Measurements from ENCODE around the gene CFAP410. TPM values are rescaled to one million over a fixed set of nuclear protein-coding genes. Genes with fewer than 3 reads are reported as not detected.

CFAP410 gene
- total and polyA plus RNA-seq, 7 donors, result 8.3 to 13.7 (median 10.1) TPM

DNA sequence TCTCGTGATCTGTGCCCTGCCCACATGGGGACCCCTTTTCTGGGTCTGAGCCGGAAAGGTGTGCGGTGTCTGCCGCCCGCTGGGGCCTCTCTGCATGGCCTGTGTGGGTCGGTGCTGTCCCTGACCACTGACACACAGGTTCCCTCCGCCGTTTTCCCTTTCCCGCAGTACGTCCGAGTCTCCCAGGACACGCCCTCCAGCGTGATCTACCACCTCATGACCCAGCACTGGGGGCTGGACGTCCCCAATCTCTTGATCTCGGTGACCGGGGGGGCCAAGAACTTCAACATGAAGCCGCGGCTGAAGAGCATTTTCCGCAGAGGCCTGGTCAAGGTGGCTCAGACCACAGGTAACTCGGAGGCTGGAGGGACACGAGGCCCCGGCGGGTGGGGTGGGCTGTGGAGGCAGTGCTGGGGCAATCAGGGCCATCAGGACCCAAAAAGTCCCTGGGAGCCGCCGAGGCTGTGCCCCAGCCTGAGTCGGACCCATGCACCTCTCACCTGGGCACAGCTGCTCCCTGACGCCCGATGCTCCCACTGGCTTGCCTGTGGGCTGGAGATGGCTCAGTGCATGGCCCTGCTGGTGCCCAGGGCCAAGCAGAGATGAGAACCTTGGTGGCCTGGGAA, 27.5 kb upstream of the CFAP410 start:
- no peaks in the 10 kb centered on the region for H3K36me3 ChIP-seq (ENCODE audit: insufficient read depth in 1 of 2, low read depth in 1 of 2)
- intact Hi-C loops (cut with DNase I), result no loop called here
- no peak overlapping the region for H3K27ac ChIP-seq
- ATAC-seq (no peak), DNase-seq (no peak)
- whole genome bisulfite sequencing, 3 donors, result 86 to 90% (median 88%) methylated on average over 23 to 28 of the region's 28 CpGs
- H3K9me3 ChIP-seq, result no peaks in the 10 kb centered on the region
- peaks cover 0 to 38% (median 24%) of the 10 kb centered on the region in 3 donors for H3K27me3 ChIP-seq (ENCODE audit: insufficient read depth in 3 of 3, low read length in 2 of 3)
- no peaks in the 10 kb centered on the region for H3K4me1 ChIP-seq
- TF ChIP-seq, protein P1, sequence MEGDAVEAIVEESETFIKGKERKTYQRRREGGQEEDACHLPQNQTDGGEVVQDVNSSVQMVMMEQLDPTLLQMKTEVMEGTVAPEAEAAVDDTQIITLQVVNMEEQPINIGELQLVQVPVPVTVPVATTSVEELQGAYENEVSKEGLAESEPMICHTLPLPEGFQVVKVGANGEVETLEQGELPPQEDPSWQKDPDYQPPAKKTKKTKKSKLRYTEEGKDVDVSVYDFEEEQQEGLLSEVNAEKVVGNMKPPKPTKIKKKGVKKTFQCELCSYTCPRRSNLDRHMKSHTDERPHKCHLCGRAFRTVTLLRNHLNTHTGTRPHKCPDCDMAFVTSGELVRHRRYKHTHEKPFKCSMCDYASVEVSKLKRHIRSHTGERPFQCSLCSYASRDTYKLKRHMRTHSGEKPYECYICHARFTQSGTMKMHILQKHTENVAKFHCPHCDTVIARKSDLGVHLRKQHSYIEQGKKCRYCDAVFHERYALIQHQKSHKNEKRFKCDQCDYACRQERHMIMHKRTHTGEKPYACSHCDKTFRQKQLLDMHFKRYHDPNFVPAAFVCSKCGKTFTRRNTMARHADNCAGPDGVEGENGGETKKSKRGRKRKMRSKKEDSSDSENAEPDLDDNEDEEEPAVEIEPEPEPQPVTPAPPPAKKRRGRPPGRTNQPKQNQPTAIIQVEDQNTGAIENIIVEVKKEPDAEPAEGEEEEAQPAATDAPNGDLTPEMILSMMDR (IDR thresholded peaks at IDR 0.05), result no peak
- H3K4me3 ChIP-seq, result no peak overlapping the region

DNA sequence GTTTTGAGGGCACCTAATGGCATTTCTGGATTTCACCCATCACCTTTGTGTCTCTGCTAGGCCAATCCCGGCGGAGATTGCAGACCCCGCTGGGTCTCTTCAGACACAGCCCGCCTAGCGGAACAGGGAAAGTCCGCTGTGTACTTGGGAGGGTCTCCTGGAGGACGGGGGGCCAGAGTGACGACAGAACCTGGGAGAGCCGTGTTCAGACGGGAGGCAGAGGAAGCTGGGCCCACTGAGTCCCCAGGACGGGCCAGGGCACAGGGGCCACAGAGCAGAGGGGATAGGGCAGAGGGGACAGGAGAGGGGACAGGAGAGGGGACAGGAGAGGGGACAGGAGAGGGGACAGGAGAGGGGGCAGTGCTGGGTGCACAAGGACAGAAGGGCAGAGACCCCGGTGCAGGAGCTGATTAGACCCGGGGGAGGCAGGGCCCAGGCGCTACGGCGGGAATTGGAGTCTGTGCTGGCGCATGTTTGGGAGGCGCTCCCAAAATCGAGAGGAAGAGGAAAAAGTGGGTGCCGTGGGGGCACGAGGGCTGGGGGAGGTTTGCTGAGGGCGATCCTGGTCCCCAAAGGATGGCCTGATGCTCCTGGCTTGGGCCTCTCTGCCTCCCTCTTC, 26.9 kb upstream of the CFAP410 start:
- no peaks in the 10 kb centered on the region for H3K9me3 ChIP-seq
- no peak overlapping the region for H3K4me3 ChIP-seq
- no peak for DNase-seq
- WGBS, 3 donors, result 82 to 89% (median 87%) methylated on average over 16 to 22 of the region's 22 CpGs
- intact Hi-C loops (cut with DNase I), result no loop called here
- H3K4me1 ChIP-seq, result no peaks in the 10 kb centered on the region
- TF ChIP-seq, protein P1 (IDR thresholded peaks at IDR 0.05), result no peak
- H3K27ac ChIP-seq, result no peak overlapping the region
- peaks cover 0 to 38% (median 21%) of the 10 kb centered on the region in 3 donors for H3K27me3 ChIP-seq (ENCODE audit: insufficient read depth in 3 of 3, low read length in 2 of 3)
- no peak for ATAC-seq
- H3K36me3 ChIP-seq (ENCODE audit: insufficient read depth in 1 of 2, low read depth in 1 of 2), result no peaks in the 10 kb centered on the region

DNA sequence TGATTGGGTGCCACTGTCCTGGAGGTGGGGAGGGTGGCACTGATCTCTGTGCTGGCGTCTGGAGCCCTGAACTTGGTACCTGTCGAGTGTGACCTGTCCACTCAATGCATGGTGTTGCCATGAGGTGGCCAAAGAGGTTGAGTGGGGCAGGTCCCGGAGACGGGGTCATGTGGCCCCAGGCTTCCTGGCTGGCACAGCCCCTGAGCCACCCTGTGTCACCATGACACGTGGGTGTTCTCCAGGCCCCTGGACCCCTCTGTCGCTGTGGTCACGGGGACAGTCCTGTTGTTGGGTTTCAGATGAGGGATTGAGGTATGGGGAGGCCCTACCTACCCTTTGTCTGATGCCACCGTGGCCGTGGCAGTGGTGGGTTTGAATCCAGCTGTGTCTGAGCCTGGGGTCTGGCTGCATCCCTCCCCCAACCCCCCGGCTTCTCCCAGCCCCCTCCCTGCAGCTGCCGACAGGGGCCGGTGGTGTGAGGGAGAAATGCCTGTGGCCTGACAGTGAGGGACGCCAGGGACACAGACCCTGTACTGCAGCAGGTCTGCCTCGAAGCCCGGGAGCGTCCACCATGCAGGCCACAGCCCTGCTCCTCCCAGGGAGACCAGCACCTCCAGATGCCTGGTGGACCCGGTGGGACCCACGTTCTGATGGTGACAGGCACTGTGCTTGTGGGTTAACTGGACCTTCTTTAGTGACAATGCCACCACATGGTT, 26.2 kb upstream of the CFAP410 start:
- no peaks in the 10 kb centered on the region for H3K9me3 ChIP-seq
- H3K27me3 ChIP-seq (ENCODE audit: insufficient read depth in 3 of 3, low read length in 2 of 3), result peaks cover 0 to 31% (median 15%) of the 10 kb centered on the region in 3 donors
- TF ChIP-seq, protein P1 (IDR thresholded peaks at IDR 0.05), result no peak
- no peak overlapping the region for H3K4me3 ChIP-seq
- intact Hi-C loops (cut with DNase I), result no loop called here
- no peaks in the 10 kb centered on the region for H3K36me3 ChIP-seq (ENCODE audit: insufficient read depth in 1 of 2, low read depth in 1 of 2)
- no peak overlapping the region for H3K27ac ChIP-seq
- WGBS, 3 donors, result 83 to 91% (median 84%) methylated on average over 18 of the region's 18 CpGs
- no peak for ATAC-seq
- H3K4me1 ChIP-seq, result no peaks in the 10 kb centered on the region
- DNase-seq, result no peak

DNA sequence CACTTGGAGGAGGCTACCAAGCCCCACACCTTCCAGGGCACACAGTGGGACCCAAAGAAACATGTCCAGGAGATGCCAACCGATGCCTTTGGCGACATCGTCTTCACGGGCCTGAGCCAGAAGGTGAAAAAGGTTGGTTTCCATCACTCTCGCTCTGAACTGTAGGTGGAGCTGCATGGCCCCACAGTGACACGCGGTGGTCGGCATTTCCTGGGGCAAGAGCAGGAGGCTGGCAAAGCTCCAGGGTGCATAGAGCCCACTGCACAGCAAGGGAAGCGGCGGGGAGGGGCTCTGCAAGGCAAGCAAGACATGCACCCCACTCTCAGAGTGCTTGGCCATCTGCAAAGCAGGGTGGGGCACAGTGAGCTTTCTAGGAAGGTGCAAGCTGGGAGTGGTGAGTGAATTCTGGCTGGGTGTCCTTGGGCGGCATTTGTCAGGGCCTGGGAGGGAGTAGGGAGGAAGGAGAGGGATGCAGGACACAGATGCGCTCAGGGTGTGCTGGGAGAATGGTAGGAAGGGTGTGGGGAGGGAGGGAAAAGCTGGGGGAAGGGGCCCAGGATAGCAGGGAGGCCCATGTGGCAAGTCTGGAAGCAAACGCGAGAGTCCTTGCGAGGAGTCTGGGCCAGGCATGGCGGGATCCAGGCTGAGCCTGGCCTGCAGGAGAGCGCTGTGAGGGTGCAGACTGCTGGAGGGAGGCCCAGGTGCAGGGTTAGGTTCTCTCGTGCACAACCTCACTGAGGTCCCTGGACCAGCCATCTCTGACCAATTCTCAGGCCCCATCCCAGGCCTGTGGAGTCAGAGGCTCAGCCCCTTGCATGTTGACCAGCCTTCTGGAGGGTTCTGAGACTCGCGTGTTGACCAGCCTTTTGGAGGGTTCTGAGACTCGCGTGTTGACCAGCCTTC, 25.2 kb upstream of the CFAP410 start:
- ATAC-seq, result no peak
- WGBS, 3 donors, result 74 to 77% (median 74%) methylated on average over 20 to 22 of the region's 22 CpGs

More for the DNA sequence above, 25.2 kb upstream of the CFAP410 start:
- intact Hi-C loops (cut with DNase I), result no loop called here
- Histone ChIP-seq H3K4me3 (no peak overlapping the region), H3K4me1 (no peaks in the 10 kb centered on the region), H3K9me3 (no peaks in the 10 kb centered on the region), H3K27me3 (ENCODE audit: insufficient read depth in 3 of 3, low read length in 2 of 3) (peaks cover 0 to 29% (median 11%) of the 10 kb centered on the region in 3 donors), H3K36me3 (ENCODE audit: insufficient read depth in 1 of 2, low read depth in 1 of 2) (no peaks in the 10 kb centered on the region), H3K27ac (no peak overlapping the region)
- no peak for DNase-seq
- TF ChIP-seq, protein P1 (IDR thresholded peaks at IDR 0.05), result no peak

Data from psoas muscle (tissue), 8 donors.